Measurements from ENCODE around the gene CEP170. TPM values are rescaled to one million over a fixed set of nuclear protein-coding genes. Genes with fewer than 3 reads are reported as not detected.
"Not testable (repeated sequence)": the region's sequence is repeated elsewhere in the genome, so short reads cannot be mapped to it uniquely, and the experiment has no call there.

Gene CEP170
- polyA plus RNA-seq, 6 donors from 2014 or later = 16.6 to 36.0 (median 23.2) TPM

- not testable (repeated sequence) for H3K9me3 Mint-ChIP-seq; DNase-seq; ATAC-seq (ENCODE audit: low read depth in 2 of 2); H3K36me3 Mint-ChIP-seq; H3K4me1 Mint-ChIP-seq; H3K27me3 Mint-ChIP-seq; H3K4me3 Mint-ChIP-seq; H3K27ac Mint-ChIP-seq
These were observed 81.2 kb downstream of the CEP170 start for GRCh38 chr1:243173758-243174369.

GRCh38 chr1:243164911-243165310 is 90.2 kb downstream of the CEP170 start:
- ATAC-seq (ENCODE audit: low read depth in 2 of 2); H3K4me1 Mint-ChIP-seq; H3K36me3 Mint-ChIP-seq; H3K27me3 Mint-ChIP-seq; DNase-seq; H3K4me3 Mint-ChIP-seq; H3K27ac Mint-ChIP-seq; H3K9me3 Mint-ChIP-seq: not testable (repeated sequence)

GRCh38 chr1:243150906-243151305 is 104.2 kb downstream of the CEP170 start:
- not testable (repeated sequence) for H3K27me3 Mint-ChIP-seq; H3K9me3 Mint-ChIP-seq; H3K4me1 Mint-ChIP-seq; ATAC-seq (ENCODE audit: low read depth in 2 of 2); H3K4me3 Mint-ChIP-seq; H3K36me3 Mint-ChIP-seq; DNase-seq
- peak overlapping the region in 2 of 6 donors; percentile 19 to 24 for H3K27ac Mint-ChIP-seq

DNA sequence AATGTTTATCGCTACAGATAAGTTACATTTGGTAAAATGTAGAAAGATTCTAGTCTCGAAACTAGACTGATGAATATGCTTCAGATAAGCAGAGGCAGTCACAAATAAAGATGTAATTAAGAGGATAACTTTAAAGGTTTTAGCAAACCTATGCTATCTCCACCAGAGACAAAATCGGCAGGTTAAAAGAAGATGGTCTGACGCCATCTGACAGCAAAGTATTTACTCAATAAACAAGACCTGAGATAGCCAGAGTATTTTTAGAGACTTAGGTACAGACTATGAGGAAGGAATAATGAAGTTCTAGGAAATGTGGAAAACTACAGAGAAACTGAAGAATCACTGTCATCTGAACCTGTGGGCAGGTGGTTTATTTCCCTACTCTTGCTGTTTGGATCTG is 106.0 kb downstream of the CEP170 start:
- H3K4me1 Mint-ChIP-seq; H3K36me3 Mint-ChIP-seq; H3K9me3 Mint-ChIP-seq; ATAC-seq (ENCODE audit: low read depth in 2 of 2); H3K4me3 Mint-ChIP-seq; DNase-seq; H3K27me3 Mint-ChIP-seq: not testable (repeated sequence)
- peak overlapping the region in 2 of 6 donors; percentile 41 to 92 for H3K27ac Mint-ChIP-seq

DNA sequence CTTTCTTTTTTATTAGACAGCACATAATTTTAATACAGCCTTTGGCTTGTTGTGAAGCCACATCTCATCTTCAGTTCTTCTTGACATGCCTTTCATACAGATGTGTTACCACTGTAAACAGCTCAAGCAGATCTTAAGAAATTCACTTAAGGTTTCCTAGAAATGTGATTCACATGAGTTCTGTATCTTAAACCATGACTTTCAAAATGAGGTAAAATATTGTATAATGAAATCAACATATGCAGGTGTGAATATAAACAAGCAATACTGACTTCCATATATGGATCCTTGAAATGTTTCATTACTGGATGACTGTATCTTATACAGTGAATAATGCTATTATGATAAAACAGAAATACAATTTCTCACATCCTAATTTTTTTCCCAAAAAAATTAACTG is 107.7 kb downstream of the CEP170 start:
- not testable (repeated sequence) for ATAC-seq (ENCODE audit: low read depth in 2 of 2); H3K4me3 Mint-ChIP-seq; H3K27me3 Mint-ChIP-seq; H3K27ac Mint-ChIP-seq; H3K9me3 Mint-ChIP-seq; DNase-seq; H3K36me3 Mint-ChIP-seq; H3K4me1 Mint-ChIP-seq

DNA sequence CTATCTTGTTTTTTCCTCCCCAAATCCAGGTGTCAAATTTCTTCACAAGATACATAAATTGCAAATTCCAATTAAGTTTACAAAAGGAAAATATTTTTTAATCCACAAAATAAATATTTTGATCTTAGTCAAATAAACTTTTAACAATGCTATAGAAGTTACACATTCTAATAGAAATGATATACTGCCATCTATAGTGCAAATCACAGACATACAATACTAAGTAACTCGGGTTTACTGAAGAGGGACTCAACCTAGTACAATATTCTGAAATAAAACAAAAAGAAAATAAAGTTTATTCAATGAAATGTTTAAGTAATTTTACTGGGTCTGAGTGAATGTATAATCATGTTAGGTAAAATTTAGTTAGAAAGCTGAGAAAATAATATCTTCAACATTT is 114.6 kb downstream of the CEP170 start:
- DNase-seq; H3K4me1 Mint-ChIP-seq; H3K27me3 Mint-ChIP-seq; H3K4me3 Mint-ChIP-seq; H3K27ac Mint-ChIP-seq; H3K36me3 Mint-ChIP-seq; H3K9me3 Mint-ChIP-seq; ATAC-seq (ENCODE audit: low read depth in 2 of 2): not testable (repeated sequence)

DNA sequence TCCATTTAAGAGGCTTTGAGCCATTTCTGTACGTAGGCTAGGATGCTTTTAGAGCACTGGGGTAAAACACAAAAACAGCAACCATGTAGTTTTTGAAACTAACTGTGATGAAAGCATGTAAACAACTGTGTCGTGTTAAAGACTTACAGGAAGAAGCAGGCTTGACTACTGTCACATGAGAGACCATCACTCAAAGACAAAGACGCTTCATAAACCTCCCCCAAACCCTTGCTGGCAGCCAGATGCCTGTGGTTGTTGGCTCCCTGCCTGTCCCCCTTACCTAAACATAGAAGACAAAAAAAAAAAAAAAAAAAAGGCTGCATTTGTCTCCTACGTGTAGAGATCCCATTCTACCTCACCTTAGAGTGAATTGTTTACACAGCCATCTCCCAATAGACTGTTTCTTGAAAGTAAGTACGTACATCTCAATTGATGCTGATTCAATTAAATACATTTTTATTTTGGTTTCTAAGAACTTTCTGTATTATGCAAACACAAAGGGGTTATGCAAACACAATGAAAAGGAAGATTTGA is 132.1 kb downstream of the CEP170 start:
- H3K9me3 Mint-ChIP-seq; H3K36me3 Mint-ChIP-seq; H3K4me3 Mint-ChIP-seq; ATAC-seq (ENCODE audit: low read depth in 2 of 2); H3K4me1 Mint-ChIP-seq; H3K27me3 Mint-ChIP-seq; DNase-seq: not testable (repeated sequence)
- H3K27ac Mint-ChIP-seq = peak overlapping the region in 3 of 6 donors; percentile 47 to 81 (median 49)

DNA sequence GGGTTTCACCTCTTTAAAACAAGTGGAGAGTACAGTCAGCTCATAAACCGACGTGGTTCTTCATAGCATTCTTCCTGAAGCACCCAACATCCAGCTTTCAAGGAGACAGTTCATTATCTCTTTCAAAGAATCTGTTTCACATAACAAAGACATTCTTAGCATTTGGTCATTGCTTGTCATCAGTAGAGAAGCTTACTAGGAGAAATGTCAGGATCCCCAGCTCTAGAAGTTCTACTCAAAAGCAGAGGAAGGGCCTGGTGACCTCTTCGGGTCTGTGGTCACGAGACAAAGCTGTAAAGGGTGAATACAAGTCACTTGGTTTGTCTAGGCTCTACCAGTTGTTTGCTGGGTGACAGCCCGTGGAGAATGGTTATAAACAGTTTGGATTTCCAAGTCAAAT is 133.1 kb downstream of the CEP170 start:
- H3K27me3 Mint-ChIP-seq; H3K36me3 Mint-ChIP-seq; H3K27ac Mint-ChIP-seq; H3K4me3 Mint-ChIP-seq; DNase-seq; ATAC-seq (ENCODE audit: low read depth in 2 of 2); H3K4me1 Mint-ChIP-seq; H3K9me3 Mint-ChIP-seq: not testable (repeated sequence)

DNA sequence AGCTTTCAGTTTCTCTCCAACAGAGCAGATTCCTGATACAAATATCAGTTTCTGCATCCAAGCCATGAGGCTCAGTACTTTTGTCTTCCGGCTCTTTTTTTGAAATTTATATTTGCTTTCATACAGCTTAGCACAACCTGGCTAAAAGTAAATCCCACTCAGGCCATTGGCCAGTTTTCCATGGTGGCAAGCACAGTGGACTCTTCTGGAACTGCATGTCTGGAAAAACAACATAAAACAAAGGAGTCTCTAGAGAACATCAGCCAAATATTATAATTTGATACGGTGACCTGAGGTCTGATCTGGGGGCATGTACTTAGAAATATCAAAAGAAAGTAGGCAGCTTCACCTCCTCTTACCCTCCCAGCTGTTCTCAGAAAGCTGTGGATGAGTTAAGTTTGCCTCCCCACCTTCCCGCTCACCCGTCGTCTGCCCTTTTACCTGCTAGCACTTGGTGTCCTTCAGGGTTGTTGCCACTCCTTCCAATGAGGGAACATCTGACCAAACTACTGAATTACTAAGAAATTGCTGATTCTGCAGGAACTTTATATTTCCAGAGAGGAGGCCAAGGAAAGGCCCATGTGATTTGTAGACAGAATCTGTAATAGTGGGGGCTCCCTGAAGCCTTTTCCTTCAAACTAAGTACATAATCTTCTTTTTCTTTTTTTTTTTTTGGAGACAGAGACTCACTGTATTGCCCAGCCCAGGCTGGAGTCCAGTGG is 136.3 kb downstream of the CEP170 start:
- not testable (repeated sequence) for ATAC-seq (ENCODE audit: low read depth in 2 of 2); H3K4me3 Mint-ChIP-seq; H3K9me3 Mint-ChIP-seq; H3K27me3 Mint-ChIP-seq; DNase-seq; H3K36me3 Mint-ChIP-seq; H3K27ac Mint-ChIP-seq
- H3K4me1 Mint-ChIP-seq = peaks cover 5 to 10% (median 6%) of the 10 kb centered on the region in 3 donors

DNA sequence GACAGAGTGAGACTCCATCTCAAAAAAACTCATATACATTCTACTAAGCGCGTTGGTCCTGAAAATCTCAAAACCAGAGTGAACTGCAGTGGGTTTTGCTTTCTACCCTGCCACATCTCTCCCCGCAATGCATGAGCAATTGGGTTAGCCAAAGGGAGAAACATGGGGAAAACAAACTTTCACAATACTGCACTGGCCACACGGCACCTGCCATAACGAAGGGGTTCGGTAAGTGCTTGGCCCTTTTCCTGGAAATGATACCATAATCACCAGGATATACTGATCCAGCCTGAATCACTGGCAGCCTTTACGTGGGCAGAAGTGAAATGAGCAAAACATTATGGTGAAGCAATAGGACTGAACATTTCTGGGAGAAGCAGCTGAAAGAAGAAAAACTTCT is 138.9 kb downstream of the CEP170 start:
- not testable (repeated sequence) for H3K9me3 Mint-ChIP-seq; H3K4me3 Mint-ChIP-seq; H3K27ac Mint-ChIP-seq; DNase-seq; ATAC-seq (ENCODE audit: low read depth in 2 of 2); H3K36me3 Mint-ChIP-seq; H3K27me3 Mint-ChIP-seq
- peaks cover 5 to 18% (median 13%) of the 10 kb centered on the region in 3 donors for H3K4me1 Mint-ChIP-seq

- H3K4me1 Mint-ChIP-seq = peaks cover 5 to 18% (median 13%) of the 10 kb centered on the region in 3 donors
- H3K27ac Mint-ChIP-seq; H3K27me3 Mint-ChIP-seq; H3K36me3 Mint-ChIP-seq; ATAC-seq (ENCODE audit: low read depth in 2 of 2); H3K9me3 Mint-ChIP-seq; DNase-seq: not testable (repeated sequence)
- H3K4me3 Mint-ChIP-seq = peak overlapping the region in 1 of 8 donors; percentile 22
These were observed 140.3 kb downstream of the CEP170 start for GRCh38 chr1:243114769-243115168.

DNA sequence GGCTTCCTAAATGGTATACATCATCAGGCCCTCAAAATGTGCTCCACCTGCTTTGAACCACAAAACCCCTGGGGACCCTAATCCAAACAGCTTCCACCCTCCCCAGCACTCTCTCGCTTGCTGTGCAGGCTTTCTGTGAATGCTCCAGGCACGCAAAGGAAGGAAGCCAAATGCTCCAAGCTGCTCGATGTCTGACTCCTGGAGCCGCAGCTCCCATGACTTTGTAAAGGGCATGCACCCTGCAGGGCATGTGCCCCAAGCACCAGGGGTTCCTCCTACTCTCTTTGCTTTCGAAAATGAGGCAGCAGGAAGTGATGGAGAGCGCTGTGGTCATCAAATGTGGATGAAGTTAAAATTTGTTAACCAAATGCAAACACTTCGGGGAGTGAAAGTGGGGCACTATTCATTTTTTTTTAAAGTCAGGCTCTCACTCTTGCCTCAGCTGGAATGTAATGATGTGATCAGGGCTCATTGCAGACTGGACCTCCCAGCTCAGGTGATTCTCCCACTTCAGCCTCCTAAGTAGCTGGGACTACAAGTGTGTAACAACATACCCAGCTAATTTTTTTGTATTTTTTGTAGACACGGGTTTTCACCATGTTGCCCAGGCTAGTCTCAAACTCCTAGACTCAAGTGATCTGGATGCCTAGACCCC is 140.9 kb downstream of the CEP170 start:
- DNase-seq = peak; percentile 17
- ATAC-seq (ENCODE audit: low read depth in 2 of 2) = peak; percentile 71 to 84
- H3K27me3 Mint-ChIP-seq, H3K36me3 Mint-ChIP-seq, H3K9me3 Mint-ChIP-seq: not testable (repeated sequence)
- peaks cover 5 to 18% (median 13%) of the 10 kb centered on the region in 3 donors for H3K4me1 Mint-ChIP-seq
- peak overlapping the region in 2 of 6 donors; percentile 66 to 93 for H3K27ac Mint-ChIP-seq
- peak overlapping the region in 7 of 8 donors; percentile 14 to 73 (median 50) for H3K4me3 Mint-ChIP-seq

GRCh38 chr1:243107171-243107570 is 147.9 kb downstream of the CEP170 start:
- not testable (repeated sequence) for ATAC-seq (ENCODE audit: low read depth in 2 of 2); DNase-seq; H3K27me3 Mint-ChIP-seq; H3K36me3 Mint-ChIP-seq; H3K9me3 Mint-ChIP-seq; H3K27ac Mint-ChIP-seq; H3K4me3 Mint-ChIP-seq
- H3K4me1 Mint-ChIP-seq = peaks cover under 1 to 17% (median 4%) of the 10 kb centered on the region in 3 donors
